Keratinocyte (primary cell): ENCODE results near the gene AKAP13. TPM values are rescaled to one million over a fixed set of nuclear protein-coding genes. Genes with fewer than 3 reads are reported as not detected.

ENCODE experiments used
- DNase-seq: peaks from one replicate; pipeline ENCODE4 v3.0.0-alpha.2; 2011; ENCODE audit warnings: low read depth, missing footprints, low spot score
- FAIRE-seq: peaks from 2 replicates; lab custom pipeline; 2011; peaks lifted over from hg19 to GRCh38; lab: Jason Lieb, UNC
- H2AFZ ChIP-seq: 2 replicates; pipeline ENCODE4 v1.6.0; 2012; ENCODE audit warnings: low read length, control low read depth, inconsistent platforms; ENCODE audit not compliant: control insufficient read depth
- H3K27ac ChIP-seq: 2 replicates; pipeline ENCODE4 v1.5.1; 2011; ENCODE audit warnings: low read length; ENCODE audit not compliant: control insufficient read depth, insufficient read depth
- H3K27me3 ChIP-seq: 3 replicates; pipeline ENCODE4 v1.6.0; 2011; ENCODE audit warnings: low read length; ENCODE audit not compliant: control insufficient read depth, insufficient read depth; ENCODE audit errors: extremely low read depth
- H3K36me3 ChIP-seq, 2 experiments: 2 replicates in 1 of 2; 3 replicates in 1 of 2; pipeline ENCODE4 v1.5.1; 2011; ENCODE audit warnings: low read length in 2 of 2, mild to moderate bottlenecking in 1 of 2; ENCODE audit not compliant: control insufficient read depth in 2 of 2, insufficient read depth in 2 of 2; ENCODE audit errors: extremely low read depth in 1 of 2
- H3K4me1 ChIP-seq: 3 replicates; pipeline ENCODE4 v1.5.1; 2011; ENCODE audit warnings: low read length; ENCODE audit not compliant: control insufficient read depth, insufficient read depth; ENCODE audit errors: extremely low read depth
- H3K4me2 ChIP-seq: 3 replicates; pipeline ENCODE4 v1.6.0; 2011; ENCODE audit warnings: low read depth, low read length; ENCODE audit not compliant: control insufficient read depth, insufficient read depth; ENCODE audit errors: extremely low read depth
- H3K4me3 ChIP-seq, 3 experiments: fragments of 200-600 bp in 1 of 3; sonication (generic) in 1 of 3; 2 replicates in 2 of 3; 3 replicates in 1 of 3; pipeline ENCODE4 v1.5.1; 2011 to 2016; ENCODE audit warnings: low read length in 3 of 3, mild to moderate bottlenecking in 3 of 3, control low read depth in 2 of 3, inconsistent platforms in 1 of 3, low read depth in 1 of 3, mixed read lengths in 1 of 3, mixed run types in 1 of 3, moderate library complexity in 1 of 3; ENCODE audit not compliant: control insufficient read depth in 2 of 3, insufficient read depth in 2 of 3; ENCODE audit errors: extremely low read depth in 1 of 3
- H3K79me2 ChIP-seq: 2 replicates; pipeline ENCODE4 v1.6.0; 2012; ENCODE audit warnings: low read length; ENCODE audit not compliant: control insufficient read depth, insufficient read depth
- H3K9ac ChIP-seq: 3 replicates; pipeline ENCODE4 v1.6.0; 2011; ENCODE audit warnings: low read length; ENCODE audit not compliant: control insufficient read depth, insufficient read depth; ENCODE audit errors: extremely low read depth
- H3K9me1 ChIP-seq: 3 replicates; pipeline ENCODE4 v1.6.0; 2011; ENCODE audit warnings: low read length; ENCODE audit not compliant: control insufficient read depth, insufficient read depth; ENCODE audit errors: extremely low read depth
- H3K9me3 ChIP-seq: 2 replicates; pipeline ENCODE4 v1.5.1; 2012; ENCODE audit warnings: low read depth, low read length; ENCODE audit not compliant: control insufficient read depth
- H4K20me1 ChIP-seq: 3 replicates; pipeline ENCODE4 v1.6.0; 2011; ENCODE audit warnings: low read length; ENCODE audit not compliant: control insufficient read depth, insufficient read depth; ENCODE audit errors: extremely low read depth
- EZH2 ChIP-seq: IDR thresholded peaks from one replicate; pipeline ENCODE4 v1.6.1; 2012; ENCODE audit warnings: inconsistent platforms, mild to moderate bottlenecking, low read length, moderate library complexity
- dilution Hi-C: fragments of 300-500 bp; cut with MboI; formaldehyde crosslinking; loops from one replicate; pipeline ENCODE4 v1.7.0; 2020; ENCODE audit warnings: low sequenced_read_pairs; ENCODE audit not compliant: extremely low pct_ligation_motif_present
- polyA plus RNA-seq, 5 experiments: library from polyadenylated mRNA; depleted of rRNA in 3 of 5; stranded (reverse) in 3 of 5; stranded (forward) in 1 of 5; unstranded in 1 of 5; fragments of >200 nt; gene quantifications; 1 replicate in 1 of 5; 2 replicates in 3 of 5; 3 replicates in 1 of 5; pipeline versions ENCODE4 v1.2.1 to v1.2.3, GENCODE V29; 2011 to 2012; ENCODE audit warnings: missing spikeins in 2 of 5, low read depth in 1 of 5, low replicate concordance in 1 of 5
- TF ChIP-seq, protein P1 (sequence below), 3 experiments: IDR thresholded peaks in 1 of 3; conservative IDR thresholded peaks in 1 of 3; optimal IDR thresholded peaks in 1 of 3; 2 replicates in 2 of 3; 3 replicates in 1 of 3; pipeline versions ENCODE3 to v1.5.1; 2011; ENCODE audit warnings: low read length in 3 of 3, mild to moderate bottlenecking in 3 of 3, moderate library complexity in 2 of 3, control low read depth in 1 of 3, inconsistent platforms in 1 of 3; ENCODE audit not compliant: insufficient read depth in 2 of 3; ENCODE audit errors: extremely low read depth in 1 of 3

The AKAP13 gene
- polyA plus RNA-seq, 1 donor (not counting 4 experiments of a cell fraction or from before 2014, with no cell fraction given): 16.7 TPM

DNA sequence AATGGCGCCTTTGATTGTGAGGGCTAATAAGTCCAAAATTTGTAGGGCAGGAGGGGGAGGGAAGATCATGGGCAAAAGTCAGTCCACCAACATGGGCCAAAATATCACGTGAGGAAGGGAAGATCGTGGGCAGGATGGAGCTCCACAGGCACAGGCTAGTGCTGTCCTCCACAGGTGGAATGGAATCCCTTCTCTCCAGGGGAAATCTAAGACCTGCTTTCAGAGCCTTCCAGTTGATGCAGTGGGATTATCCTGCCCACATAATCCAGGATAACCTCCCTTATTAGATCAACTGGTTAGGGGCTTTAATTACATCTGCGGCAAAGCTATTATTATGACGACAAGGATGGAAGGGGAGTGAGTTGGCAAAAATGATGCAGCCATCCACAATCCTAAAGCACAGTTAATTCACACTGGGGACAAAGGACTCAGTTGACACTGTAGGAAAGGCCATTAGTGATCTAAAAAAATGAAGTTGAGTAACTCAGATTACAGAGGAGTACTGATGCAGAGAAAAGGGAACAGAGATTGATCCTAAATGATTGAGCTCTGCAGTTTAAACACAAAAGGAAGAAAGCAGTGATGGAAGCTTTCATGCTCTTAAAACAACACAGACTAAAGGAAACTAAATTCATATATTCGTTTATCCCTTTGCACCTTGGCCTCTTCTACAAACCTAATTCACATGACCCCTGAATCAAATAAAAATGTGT is 159.8 kb downstream of the AKAP13 start:
- DNase-seq: no peak
- Histone ChIP-seq H3K4me1 (peaks cover 6% of the 10 kb centered on the region), H4K20me1 (no peaks in the 10 kb centered on the region), H3K9me1 (no peaks in the 10 kb centered on the region), H3K79me2 (peaks cover 2% of the 10 kb centered on the region), H3K9me3 (no peaks in the 10 kb centered on the region), H3K4me2 (no peak overlapping the region), H3K4me3 (no peak overlapping the region), H3K9ac (no peak overlapping the region), H3K27ac (no peak overlapping the region), H3K27me3 (no peaks in the 10 kb centered on the region), H3K36me3 (peaks cover 0 to 10% of the 10 kb centered on the region in 2 experiments), H2AFZ (no peak overlapping the region)
- no peak for TF ChIP-seq EZH2
- TF ChIP-seq, protein P1, sequence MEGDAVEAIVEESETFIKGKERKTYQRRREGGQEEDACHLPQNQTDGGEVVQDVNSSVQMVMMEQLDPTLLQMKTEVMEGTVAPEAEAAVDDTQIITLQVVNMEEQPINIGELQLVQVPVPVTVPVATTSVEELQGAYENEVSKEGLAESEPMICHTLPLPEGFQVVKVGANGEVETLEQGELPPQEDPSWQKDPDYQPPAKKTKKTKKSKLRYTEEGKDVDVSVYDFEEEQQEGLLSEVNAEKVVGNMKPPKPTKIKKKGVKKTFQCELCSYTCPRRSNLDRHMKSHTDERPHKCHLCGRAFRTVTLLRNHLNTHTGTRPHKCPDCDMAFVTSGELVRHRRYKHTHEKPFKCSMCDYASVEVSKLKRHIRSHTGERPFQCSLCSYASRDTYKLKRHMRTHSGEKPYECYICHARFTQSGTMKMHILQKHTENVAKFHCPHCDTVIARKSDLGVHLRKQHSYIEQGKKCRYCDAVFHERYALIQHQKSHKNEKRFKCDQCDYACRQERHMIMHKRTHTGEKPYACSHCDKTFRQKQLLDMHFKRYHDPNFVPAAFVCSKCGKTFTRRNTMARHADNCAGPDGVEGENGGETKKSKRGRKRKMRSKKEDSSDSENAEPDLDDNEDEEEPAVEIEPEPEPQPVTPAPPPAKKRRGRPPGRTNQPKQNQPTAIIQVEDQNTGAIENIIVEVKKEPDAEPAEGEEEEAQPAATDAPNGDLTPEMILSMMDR (optimal IDR thresholded peaks at IDR 0.05 in 1 of 3, IDR thresholded peaks at IDR 0.05 in 1 of 3, conservative IDR thresholded peaks at IDR 0.05 in 1 of 3; ENCODE audit: extremely low read depth in 1 of 3, insufficient read depth in 2 of 3, low read length in 3 of 3): no peak
- no peak for FAIRE-seq
- dilution Hi-C loops: no loop called here

- Histone ChIP-seq H4K20me1 (no peaks in the 10 kb centered on the region), H3K36me3 (peaks cover 0 to 7% of the 10 kb centered on the region in 2 experiments), H3K4me2 (no peak overlapping the region), H3K4me1 (peaks cover 6% of the 10 kb centered on the region), H3K4me3 (no peak overlapping the region), H3K9ac (no peak overlapping the region), H3K79me2 (peaks cover 2% of the 10 kb centered on the region), H3K9me3 (no peaks in the 10 kb centered on the region), H3K27ac (no peak overlapping the region), H3K9me1 (no peaks in the 10 kb centered on the region), H3K27me3 (no peaks in the 10 kb centered on the region), H2AFZ (no peak overlapping the region)
- dilution Hi-C loops: no loop called here
- DNase-seq: no peak
- FAIRE-seq: no peak
- TF ChIP-seq EZH2: no peak
- TF ChIP-seq, protein P1 (optimal IDR thresholded peaks at IDR 0.05 in 1 of 3, IDR thresholded peaks at IDR 0.05 in 1 of 3, conservative IDR thresholded peaks at IDR 0.05 in 1 of 3; ENCODE audit: extremely low read depth in 1 of 3, insufficient read depth in 2 of 3, low read length in 3 of 3): no peak
Measured at GRCh38 chr15:85541744-85542143, 161.3 kb downstream of the AKAP13 start.
